C4-2B (cell line): ENCODE data around the gene LRRC36.

Experiments
- CTCF ChIP-seq: fragments of 450-650 bp; conservative IDR thresholded peaks from 2 replicates; pipeline ENCODE4 v1.5.1; 2017; ENCODE audit warnings: mild to moderate bottlenecking
- ZFX ChIP-seq: fragments of 450-650 bp; IDR thresholded peaks from 2 replicates; pipeline ENCODE4 v1.6.1; 2017

DNA sequence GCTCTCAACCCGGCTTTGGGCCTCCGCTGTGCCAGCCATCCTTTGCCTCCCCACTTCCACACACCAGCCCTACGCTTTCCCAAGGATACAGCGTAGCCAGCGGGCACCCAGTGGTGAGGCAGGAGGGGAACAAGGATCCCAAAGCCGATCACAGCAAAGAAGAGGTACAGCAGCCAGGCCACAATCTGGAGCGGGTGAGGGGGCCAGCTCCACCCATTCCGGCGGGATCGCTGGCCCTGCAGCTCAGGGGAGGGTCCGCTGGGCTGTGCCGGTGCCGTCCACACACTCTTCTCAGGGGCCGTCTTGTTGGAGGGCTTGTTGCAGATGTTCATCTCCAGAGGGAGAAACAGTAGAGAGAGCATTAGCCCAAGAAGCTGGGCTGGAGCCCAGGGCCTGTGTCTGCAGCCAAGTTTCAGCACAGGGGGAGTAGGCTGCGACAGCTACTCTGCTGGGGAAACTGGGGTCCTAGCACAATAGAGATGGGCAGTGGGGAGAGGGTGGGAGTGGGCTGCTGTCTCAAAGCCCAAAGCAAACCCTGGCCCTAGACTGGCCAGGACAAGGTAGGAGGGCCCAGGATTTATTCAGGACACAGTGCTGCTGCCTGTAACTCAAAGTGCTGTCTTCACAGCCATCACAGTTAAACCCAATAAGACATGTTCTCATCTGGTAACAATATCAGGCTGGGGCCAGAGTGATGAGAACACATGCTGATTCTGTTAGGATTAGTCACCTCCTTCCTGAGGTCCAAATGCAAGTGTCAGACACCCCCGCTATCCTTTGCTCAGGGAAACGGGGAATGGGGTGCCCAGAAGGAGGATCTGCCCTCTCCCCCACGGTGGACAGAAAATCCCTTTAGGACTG lies 79.7 kb downstream of the LRRC36 start:
- TF ChIP-seq CTCF (no peak), ZFX (no peak)
